Smooth muscle cell of the pulmonary artery (primary cell): ENCODE data around the gene MTIF2. TPM values are rescaled to one million over a fixed set of nuclear protein-coding genes. Genes with fewer than 3 reads are reported as not detected.

Experiments
- total RNA-seq: library from RNA; depleted of rRNA; stranded (reverse); fragments of >200 nt; gene quantifications from 2 replicates; pipeline ENCODE4 v1.2.3, GENCODE V29; 2014

The MTIF2 gene
- total RNA-seq = 27.1 and 32.8 TPM in 2 replicates

GRCh38 chr2:55268907-55269644 is at the start of gene MTIF2:
Gene MTIF2 (minus strand): TSS chr2:55269231. CDS start chr2:55263858, 5,373 bp downstream.

GRCh38 chr2:55232084-55232862 is 36.8 kb downstream of the MTIF2 start, which contains the start of the genes CLHC1 and RPS27A:
Gene CLHC1 (minus strand): TSS chr2:55232293. CDS start chr2:55222411, 9,882 bp downstream.
Gene RPS27A (plus strand): TSS chr2:55232688. CDS start chr2:55232825, 137 bp downstream.

Other genes with a start within 250 kb of the MTIF2 start
- 440 and 543 TPM in 2 replicates for gene RTN4, start 218.8 kb downstream of the MTIF2 start, total RNA-seq
- 9.3 TPM in 2 replicates for gene CLHC1, start 36.9 kb downstream of the MTIF2 start, total RNA-seq
- gene RPS27A, start 36.5 kb downstream of the MTIF2 start, total RNA-seq = 297 and 357 TPM in 2 replicates
- 50.9 and 53.4 TPM in 2 replicates for gene CCDC88A, start 150.6 kb upstream of the MTIF2 start, total RNA-seq